Stimulated activated CD8-positive, alpha-beta memory T cell treated with anti-CD3 and anti-CD28 coated beads, Interleukin-15, amount 100 ng/mL, for 24 hours (primary cell): ENCODE results near the gene FHAD1.

Experiments
- DNase-seq: peaks from one replicate; pipeline ENCODE4 v3.0.0-alpha.2; 2020; ENCODE audit warnings: low read depth

Gene FHAD1

DNA sequence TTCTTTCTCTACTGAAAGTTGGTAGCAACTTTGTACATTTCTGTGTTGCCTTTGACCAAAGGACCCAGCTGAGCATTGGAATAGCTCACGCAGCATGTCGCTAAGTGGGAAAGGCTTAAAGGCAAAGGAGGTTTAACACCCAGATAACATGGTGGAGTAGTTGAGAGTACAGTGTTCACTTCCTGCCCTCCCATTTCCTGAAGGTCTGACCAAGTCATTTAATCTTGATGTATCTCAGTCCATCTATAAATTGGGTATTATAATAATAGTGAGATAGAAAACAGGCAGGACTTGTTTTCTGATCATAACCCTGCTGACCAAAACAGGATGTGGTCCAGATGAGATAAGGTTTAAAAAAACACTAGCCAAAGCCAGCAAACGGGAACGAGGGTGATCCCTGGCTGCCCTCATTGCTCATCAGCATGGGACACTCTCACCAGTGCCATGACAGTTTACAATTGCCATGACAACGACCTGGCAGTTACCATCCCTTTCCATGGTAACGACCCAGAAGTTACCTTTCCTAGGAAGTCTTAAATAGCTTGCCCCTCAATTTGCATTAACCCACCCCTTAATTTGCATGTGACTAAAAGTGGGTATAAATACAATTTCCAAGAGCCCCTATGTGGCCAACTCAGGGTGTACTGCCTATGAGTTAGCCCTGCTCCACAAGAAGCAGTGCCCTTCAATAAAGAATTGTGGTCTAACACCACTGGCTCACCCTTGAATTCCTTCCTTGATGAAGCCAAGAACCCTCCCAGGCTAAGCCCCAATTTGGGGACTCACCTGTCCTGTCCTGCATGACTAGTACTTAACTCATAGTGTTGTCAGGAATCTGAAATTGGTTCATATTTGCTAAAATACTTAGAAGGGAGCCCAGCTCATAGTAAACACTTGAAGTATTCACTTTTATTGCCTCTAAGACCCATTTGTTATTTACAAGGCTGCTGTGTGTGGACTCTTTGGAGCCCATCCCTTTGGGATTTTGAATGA lies 28.4 kb upstream of the FHAD1 start:
- no peak for DNase-seq

- no peak for DNase-seq
These were observed 27.6 kb upstream of the FHAD1 start for GRCh38 chr1:15219280-15220023.

- no peak for DNase-seq
These were observed 27.0 kb upstream of the FHAD1 start for GRCh38 chr1:15220024-15220392.

DNA sequence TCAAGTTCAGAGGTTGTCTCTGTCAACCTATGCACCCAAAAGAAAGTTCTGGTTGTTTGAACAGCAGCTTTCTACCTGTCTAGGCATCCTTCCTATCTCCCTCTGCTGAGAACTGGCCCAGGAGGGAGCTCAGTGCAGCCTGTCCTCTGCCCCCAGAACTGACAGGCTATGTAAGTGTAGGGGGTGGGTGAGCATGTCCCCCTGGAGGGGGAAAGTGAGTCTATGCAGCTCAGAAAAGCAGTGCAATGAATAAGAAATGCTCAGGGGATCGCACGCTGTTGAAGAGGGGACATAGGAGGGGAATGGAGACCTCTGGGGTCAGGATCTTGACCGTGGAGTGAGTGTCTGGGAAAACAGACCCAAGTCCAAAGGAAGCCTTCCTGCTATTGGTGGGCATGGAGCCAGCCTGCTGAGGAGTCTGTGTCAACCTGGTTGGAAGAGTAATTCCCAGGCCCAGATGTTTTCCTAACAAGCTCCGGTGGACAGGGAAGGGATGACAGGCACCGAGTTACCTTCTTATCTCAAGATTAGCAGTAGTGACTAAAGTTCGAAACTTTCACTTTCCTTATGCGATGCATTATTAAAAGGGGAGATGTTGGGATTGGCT lies 26.1 kb upstream of the FHAD1 start:
- no peak for DNase-seq

- no peak for DNase-seq
These were observed 24.2 kb upstream of the FHAD1 start for GRCh38 chr1:15222653-15223303.

DNA sequence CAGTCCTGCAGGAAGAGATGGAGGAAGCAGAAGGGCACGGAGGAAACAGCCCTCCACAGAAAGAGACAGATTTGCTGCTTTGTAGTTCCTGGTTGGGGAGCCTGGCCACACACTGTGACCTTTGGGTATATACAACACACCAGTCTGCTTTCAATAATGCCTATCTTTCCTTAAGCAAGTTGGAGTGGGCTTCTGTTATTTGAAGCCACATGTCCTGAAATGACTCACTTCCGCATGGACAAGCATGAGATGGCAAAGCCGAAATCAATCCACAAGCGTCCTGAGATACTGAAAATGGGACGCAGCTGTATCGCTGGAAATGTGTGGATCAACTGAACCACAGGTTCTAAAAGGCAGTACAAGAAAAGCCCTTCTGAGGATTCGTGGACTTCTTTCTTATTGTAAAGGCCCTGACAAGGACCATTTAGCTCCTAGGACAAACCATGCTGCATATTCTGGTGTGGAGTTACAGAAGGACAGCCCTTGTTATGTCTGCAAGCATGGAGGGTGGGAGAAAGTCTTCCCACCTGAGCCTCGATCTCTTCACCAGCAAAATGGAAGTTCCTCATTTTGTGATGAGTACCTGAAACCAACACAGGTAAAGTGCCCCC lies 22.7 kb upstream of the FHAD1 start:
- DNase-seq, result no peak

GRCh38 chr1:15224974-15225373 lies 22.0 kb upstream of the FHAD1 start:
- no peak for DNase-seq

GRCh38 chr1:15225461-15225860 lies 21.6 kb upstream of the FHAD1 start:
- DNase-seq, result no peak

DNA sequence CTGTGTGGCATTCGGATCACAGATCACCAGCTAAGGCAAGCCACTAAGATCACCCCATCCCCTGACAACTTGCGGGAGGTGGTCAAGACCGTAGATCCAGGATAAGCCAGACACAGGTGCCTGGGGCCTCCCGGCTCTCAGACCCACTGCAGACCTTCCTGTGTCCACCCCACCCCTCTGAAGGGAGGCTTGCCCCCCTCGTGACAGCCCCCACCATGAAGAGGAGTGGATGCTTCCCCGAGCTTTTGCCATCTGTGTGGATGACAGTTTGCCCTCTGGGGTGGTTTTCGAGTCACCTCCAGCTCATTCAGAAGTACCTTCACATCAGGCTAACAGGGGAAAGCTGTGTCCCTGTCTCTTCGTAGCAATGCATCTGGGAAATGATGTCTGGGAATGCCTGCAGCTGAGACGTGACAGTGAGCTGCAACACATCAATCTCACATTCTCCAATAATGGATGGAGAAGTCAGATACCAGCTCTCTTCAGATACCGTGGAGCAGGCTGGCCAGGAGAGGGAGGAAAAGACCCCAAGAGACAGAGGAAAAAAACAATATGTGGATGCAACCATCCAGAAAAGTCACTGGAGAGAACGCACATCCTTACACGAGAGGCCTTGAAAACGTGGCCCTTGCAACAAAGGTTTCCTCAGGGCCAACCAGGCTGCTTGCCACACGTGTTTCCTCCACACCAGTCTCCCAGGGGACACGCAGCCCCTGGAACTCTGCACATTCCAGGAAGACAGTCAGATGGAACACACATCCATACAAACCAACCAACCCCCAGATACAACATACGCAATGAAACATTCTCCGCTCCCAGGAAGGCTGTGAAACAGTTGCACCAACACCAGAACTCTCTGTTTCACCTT lies 20.4 kb upstream of the FHAD1 start:
- no peak for DNase-seq

- DNase-seq, result no peak
These were observed 17.3 kb upstream of the FHAD1 start for GRCh38 chr1:15229707-15230131.

DNA sequence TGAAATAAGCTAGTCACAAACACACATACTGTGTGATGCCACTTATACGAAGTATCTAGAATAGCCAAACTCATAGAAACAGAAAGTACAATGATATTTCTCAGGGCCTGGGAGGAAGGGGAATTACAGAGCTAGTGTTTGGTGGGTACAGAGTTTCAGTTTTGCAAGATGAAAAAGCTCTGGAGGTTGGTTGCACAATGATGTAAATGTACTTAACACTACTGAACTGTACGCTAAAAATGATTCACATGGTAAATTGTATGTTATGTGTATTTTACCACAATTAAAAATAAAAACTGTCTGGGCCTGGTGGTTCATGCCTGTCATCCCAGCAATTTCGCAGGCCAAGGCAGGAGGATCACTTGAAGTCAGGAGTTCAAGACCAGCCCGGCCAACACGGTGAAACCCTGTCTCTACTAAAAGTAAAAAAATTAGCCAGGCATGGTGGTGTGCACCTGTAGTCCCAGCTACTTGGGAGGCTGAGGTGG lies 15.3 kb upstream of the FHAD1 start:
- no peak for DNase-seq

- no peak for DNase-seq
These were observed 13.3 kb upstream of the FHAD1 start for GRCh38 chr1:15233689-15234088.

DNA sequence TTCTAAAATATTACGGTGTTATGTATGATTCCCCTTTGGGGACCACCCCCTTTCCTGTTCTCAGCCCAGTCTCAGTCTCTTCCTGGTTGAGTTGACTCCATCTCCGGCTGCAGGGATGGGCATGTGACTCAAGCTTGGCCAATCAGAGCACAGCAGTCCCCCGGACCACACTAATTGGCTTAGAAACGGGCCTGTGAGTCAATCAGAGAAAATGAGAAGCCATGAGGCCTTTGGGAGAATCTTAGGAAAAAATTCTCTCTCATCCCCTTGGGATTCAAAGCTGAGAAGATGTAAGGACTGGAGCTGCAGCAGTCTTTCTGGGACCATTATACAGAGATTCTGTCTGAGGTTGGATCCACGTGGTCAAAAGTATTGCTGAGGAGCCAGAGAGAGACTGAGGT lies 10.7 kb upstream of the FHAD1 start:
- no peak for DNase-seq

DNA sequence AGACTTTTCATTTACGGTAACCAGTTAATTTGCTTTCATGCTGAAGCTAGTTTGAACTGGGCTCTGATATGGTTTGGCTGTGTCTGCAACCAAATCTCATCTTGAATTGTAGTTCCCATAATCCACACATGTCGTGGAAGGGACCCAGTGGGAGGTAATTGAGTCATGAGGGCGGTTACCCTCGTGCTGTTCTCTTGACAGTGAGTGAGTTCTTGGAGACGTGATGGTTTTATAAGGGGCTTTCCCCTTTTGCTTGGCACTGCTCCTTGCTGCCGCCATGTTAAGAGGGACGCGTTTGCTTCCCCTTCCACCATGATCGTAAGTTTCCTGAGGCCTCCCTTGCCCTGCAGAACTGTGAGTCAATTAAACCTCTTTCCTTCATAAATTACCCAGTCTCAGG lies 10.3 kb upstream of the FHAD1 start:
- DNase-seq, result no peak

- no peak for DNase-seq
These were observed 8.2 kb upstream of the FHAD1 start for GRCh38 chr1:15238789-15239188.

GRCh38 chr1:15242766-15243165 lies 4.3 kb upstream of the FHAD1 start:
- DNase-seq, result no peak

GRCh38 chr1:15243275-15244043 lies 3.6 kb upstream of the FHAD1 start:
- DNase-seq, result no peak

- no peak for DNase-seq
These were observed 2.2 kb upstream of the FHAD1 start for GRCh38 chr1:15244813-15245212.

DNA sequence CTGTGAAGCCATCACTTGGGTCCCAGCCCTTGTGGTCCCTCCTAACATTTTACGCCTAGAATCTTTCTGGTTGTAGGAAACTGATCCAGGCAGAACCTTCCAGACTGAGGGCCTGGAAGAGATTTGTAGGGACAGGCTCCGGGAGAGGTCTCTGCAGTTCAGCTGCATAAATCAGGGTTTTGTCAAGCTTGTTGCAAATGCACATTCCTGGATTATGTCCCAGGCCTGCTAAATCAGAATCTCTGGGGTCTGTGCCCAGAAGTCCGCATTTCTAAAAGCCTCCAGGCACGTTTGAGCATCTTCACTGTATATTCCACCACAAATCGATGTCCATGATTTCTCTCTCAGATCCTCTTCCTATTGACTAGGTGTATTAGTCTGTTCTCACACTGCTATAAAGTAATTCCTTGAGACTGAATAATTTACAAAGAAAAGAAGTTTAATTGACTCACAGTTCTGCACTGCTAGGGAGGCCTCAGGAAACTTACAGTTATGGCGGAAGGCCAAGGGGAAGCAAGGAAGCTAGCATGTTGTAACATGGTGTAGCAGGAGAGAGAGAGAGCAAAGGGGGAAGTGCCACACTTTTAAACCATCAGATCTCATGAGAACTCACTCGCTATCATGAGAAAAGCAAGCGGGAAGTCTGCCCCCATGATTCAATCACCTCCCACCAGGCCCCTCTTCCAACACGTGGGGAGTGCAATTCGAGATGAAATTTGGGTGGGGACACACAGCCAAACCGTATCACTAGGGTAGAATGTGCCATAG lies 1.2 kb upstream of the FHAD1 start:
- DNase-seq, result no peak
